Hepatic stellate cell (primary cell): ENCODE data around the gene ARSG.
A peak's percentile ranks its signal among the peaks of the same experiment; 100 is the strongest.

Experiments used
- DNase-seq: peaks from one replicate; pipeline ENCODE4 v3.0.0; 2011; ENCODE audit warnings: low spot score

The ARSG gene

DNA sequence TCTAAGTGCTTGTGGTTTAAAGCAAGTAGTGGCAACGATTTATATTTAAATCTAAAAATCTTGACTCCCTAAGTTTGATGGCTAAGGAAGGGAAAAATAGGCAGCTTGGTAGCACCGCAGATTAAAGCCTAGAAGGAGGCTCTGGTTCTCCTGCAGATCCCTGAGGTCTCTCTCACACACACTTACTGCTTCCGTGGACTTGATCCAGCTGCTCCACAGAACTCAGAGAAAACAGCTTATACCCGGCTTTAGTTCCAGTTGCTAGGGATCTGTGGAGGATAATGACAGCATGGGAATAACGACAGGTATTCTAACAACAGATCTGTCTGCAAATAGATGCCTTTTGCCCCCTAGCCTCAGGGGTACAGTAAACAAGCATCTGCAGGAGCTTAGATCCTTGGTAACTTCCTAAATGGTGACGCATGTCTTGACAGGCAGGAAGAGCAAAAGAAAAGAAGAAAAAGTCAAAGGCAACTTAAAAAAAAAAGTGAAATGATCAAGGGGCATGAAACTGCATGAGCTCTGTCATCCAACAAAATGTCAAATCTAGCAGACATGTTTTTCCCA lies 161.5 kb downstream of the ARSG start:
- DNase-seq, result no peak

DNA sequence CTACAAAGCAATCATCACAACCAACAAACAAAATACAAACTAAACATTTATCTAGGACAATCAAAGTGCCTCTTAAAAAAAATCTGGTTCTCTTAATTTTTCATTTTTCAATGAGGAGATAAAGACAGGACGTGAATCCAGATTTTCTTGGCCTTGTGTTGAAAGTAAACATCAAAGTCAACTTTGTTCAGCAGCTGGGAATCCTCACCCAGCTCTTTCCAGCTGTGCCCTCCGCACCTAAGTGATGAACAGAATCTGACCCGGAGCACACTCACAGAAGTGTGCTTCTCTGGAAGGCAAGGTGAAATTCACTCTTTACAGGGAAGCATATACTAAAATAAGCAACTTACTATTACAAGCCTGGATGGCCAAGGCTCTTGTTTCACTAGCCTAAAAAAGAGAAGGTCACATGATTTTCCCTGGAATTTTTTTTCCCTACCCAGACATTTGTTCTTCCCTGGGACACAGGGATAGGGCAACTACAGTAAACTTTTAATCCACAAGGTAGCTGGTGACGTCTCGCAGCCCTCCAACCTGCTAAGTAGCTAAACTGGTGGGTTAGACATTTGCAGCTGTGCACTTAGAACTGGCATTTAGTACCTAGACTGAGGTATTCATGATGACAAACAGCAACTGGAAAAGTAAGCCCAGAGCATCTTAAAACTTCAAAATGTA lies 162.8 kb downstream of the ARSG start:
- no peak for DNase-seq

DNA sequence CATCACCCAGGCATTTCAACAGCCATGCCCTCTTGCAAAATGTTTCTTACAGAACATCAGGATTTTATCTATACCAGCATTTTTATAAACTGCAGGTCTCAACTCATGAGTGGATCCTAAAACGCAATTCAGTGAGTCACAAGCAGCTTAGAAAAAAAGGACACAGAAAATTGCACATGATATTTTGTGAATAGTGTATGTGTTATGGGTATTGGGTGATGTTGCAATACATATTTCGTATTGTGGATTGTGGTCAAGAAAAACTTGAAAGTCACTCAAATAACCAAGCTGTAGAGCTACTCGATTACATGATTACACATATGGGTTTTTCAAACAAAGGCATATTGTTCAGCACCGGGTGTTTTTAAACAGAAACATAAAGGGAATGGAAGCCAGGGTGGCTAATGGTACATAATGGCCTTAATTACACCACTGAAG lies 164.6 kb downstream of the ARSG start:
- DNase-seq, result peak; percentile 59

DNA sequence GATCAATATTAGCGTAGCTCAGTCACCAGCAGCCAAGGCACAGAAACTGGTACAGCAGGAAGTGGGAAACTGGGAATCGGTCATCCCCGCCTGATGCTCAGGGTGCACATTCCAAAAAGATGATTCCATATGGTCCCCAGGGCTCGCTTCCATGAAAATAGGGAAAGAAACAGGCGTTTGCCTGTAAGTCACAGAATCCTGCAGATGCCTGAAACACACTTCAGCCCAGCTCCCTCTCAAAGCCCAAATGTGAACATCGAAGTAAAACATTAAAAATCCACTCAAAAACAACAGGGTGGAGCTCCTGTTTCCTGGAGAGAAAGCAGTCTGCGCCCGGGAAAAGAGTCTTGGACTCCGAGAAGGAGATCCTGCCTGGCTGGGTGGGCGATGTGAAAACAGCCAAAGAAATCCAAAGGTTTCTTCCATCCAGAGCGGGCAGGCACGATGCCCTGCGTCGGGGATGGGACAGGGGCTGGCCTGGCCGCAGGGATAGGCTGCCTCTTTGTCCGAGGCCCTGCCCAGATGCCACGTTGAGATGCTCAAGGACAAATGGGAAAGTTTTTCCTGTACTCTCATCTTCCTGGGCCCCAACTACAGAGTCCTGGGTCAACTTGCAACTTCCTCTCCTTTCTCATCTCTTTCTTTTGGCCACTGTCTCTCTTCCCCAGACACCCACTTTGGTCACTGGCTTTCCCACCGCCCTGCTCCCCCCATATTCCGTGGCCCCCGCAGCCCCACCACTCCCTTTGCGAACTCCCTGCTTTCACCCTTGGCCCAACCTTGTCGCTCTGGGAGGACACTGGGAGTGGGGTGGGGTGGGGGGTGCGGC lies 165.3 kb downstream of the ARSG start:
- peak; percentile 73 for DNase-seq

DNA sequence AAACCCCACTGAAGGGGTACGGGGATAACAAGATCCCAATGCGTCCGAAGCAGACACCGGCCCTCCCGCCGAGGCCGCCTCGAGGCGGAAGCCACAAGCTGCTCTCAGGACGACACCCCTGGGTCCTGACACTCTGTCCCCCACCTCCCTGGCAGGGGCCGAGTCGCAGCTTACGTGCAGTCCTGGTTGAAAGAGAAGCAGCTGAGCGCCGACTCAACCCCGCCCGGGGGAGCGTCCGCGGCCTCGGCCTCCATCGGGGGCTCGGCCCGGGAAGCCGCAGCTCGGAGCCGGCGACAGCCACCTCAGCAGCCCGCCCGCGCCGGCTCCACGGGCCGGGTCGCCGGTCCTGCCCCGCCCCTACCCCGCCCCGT lies 165.9 kb downstream of the ARSG start, which contains the start of gene WIPI1:
TSS of gene WIPI1 (minus strand) at position 329 of the 371 bp plus-strand sequence. CDS start at position 254, 75 bp downstream.
- no peak for DNase-seq

DNA sequence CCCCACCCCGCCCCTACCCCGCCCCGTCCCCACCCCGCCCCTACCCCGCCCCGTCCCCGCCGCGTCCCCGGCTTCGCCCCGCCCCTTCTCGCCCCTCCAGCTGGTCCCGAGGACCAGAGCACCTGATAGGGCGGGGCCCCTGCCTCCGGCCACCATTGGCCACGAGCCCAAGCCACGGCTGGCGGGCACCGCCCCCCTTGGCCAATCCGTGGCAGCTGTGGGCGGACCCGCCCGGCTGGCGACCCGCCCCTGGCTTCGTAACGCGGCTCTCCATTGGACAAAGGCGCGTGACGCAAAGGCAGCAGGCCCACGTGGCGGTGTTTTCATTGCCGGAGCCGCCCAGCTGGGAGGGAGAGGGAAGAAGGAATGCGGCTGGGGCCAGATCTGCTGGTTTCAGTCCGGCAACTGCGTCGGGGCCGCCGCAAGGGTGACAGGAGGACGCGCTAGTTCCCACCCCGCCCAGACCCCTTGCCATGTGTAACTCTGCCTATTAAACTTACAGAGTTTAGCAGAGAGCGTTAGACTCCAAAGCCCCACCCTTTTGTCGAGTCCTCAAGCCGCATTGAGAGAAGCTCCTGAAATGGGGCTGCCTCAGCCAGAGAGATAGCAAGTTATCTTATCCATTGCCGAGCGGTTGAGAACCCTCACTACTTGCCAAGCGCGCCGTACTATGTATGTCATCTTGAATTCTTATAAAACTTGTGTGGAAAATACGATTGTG lies 166.4 kb downstream of the ARSG start:
- DNase-seq, result peak; percentile 94

- DNase-seq, result no peak
Measured at GRCh38 chr17:68458260-68459036, 167.2 kb downstream of the ARSG start.

- no peak for DNase-seq
Measured at GRCh38 chr17:68459037-68459639, 167.8 kb downstream of the ARSG start.

GRCh38 chr17:68460146-68460545 lies 168.9 kb downstream of the ARSG start:
- no peak for DNase-seq

GRCh38 chr17:68460715-68461114 lies 169.4 kb downstream of the ARSG start:
- no peak for DNase-seq

DNA sequence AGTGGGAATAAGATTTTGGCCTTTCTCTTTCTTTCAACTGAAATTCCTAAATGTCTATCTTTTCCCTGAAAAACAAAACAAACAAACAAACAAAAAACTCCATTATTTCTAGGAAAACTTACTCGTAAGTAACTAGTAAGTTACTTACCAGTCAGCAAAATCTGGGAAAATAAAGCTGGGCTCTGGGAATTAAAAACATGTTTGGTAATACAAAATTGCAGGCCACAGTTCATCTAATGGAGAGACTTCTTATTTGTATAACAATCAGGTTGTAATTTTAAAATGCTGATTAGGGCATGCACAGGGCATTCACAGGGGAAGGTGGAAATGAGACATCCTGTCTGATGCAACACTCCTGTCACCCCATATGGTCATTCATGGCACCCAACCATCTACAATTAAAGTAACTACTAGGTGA lies 169.8 kb downstream of the ARSG start:
- DNase-seq, result no peak

- no peak for DNase-seq
Measured at GRCh38 chr17:68461589-68461988, 170.3 kb downstream of the ARSG start.

GRCh38 chr17:68462381-68463210 lies 171.3 kb downstream of the ARSG start:
- peak; percentile 75 for DNase-seq

DNA sequence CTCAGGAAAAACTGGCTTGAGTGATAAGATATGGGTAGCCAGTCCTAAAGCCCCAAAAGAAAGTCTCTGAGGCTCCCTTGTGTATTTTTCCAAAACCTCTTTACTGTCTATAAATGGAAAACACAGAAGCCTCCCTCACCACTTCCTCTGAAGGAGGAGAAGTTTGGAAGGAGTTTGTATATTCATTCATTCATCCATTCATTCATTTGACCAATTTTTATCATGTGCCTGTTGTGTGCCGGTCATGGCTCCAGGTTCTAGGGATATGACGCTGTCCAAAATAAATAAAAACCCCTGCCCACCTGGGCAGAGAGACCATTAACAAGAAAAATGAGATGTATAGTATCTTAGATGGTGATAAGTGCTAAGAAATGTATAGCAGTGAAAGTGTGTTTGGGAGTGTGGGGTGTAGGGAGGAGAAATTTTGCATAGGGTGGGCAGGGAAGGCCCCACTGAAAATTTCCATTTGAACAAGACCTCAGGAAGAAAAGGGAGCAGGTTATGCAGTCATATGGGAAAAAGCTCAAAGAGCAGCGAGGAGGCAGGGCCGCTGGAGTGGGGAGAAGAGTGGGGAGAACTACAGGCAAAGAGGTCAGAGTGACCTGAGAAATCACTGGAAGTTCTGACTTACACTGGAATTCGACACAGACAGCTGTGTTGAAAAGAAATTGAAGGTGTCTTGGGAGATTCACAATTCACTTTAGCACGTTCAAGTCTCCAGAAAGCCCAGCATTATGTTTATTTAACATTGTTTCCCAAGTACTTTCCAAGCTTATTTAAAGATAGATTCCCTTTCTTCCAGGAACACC lies 172.1 kb downstream of the ARSG start:
- DNase-seq, result no peak

GRCh38 chr17:68468334-68468733 lies 177.0 kb downstream of the ARSG start:
- peak; percentile 38 for DNase-seq

DNA sequence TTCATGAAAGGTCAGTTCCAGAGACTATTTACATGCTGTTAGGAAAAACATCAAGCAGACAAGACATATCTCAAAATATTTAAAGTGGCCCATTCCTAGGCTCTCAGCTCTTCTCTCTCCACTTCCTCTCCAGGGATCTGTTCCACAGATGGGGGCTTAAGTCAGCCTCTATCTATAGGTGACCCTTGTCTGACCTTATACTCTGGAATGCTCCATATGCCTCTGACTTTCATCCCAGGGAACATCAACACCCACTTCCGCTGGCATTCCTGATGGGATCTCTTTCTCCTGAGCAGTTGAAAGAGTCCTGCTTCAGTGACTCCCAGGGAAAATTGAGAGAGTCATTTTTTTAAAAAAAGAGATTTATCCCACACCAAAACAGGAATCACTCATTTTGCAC lies 177.5 kb downstream of the ARSG start:
- peak; percentile 37 for DNase-seq
